Measurements from ENCODE around the gene FOXC1. TPM values are rescaled to one million over a fixed set of nuclear protein-coding genes. Genes with fewer than 3 reads are reported as not detected.
A peak's percentile ranks its signal among the peaks of the same experiment; 100 is the strongest.

FOXC1 gene
- total RNA-seq, 4 donors from 2014 or later: 7.1 to 39.2 (median 27.5) TPM

DNA sequence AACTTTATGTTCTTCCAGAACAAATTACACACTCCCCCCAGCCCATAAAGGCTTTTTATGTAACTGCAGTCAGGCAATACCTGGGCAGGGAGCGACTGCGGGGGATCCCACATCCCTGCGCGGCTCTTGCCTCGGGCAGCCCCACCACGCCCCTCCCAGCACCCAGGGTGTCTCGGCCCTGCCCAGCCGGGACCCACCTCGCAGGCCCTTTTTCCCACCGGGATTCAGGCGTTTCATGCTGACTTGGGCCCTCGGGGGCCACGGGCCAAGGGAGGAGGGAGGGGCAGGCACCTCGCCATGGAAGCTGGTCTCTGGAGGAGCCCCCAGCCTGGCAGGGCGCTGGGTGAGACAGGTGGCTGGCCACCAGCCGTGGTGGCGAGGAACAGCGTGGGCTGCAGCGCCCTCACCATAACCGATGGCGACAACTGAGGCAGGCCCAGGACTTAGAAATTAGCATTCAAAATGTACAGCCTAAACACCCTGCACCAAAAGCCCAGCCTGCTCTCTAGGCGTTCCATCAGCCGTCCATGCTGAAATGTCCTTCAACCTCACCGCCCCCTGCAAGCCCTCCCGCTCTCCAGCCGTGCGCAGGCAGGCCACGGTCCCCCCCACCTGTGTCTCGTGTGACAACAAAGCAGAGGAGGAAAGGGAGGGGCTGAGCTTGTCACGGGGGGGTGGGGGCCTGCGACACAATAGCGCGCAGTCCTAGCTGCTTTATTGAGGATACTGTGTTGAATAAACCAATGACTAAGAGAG is 15.1 kb upstream of the FOXC1 start:
- no peak overlapping the region for H3K4me3 ChIP-seq (ENCODE audit: low read depth, poor library complexity, severe bottlenecking)
- DNase-seq (ENCODE audit: low spot score in 2 of 2): peak in 1 of 2 donors; percentile 79
- intact Hi-C loops (cut with DNase I; ENCODE audit: low total_unique reads): no loop called here
- WGBS, 2 donors: 70 to 72% methylated on average over 30 to 31 of the region's 33 CpGs
- TF ChIP-seq, protein P1, sequence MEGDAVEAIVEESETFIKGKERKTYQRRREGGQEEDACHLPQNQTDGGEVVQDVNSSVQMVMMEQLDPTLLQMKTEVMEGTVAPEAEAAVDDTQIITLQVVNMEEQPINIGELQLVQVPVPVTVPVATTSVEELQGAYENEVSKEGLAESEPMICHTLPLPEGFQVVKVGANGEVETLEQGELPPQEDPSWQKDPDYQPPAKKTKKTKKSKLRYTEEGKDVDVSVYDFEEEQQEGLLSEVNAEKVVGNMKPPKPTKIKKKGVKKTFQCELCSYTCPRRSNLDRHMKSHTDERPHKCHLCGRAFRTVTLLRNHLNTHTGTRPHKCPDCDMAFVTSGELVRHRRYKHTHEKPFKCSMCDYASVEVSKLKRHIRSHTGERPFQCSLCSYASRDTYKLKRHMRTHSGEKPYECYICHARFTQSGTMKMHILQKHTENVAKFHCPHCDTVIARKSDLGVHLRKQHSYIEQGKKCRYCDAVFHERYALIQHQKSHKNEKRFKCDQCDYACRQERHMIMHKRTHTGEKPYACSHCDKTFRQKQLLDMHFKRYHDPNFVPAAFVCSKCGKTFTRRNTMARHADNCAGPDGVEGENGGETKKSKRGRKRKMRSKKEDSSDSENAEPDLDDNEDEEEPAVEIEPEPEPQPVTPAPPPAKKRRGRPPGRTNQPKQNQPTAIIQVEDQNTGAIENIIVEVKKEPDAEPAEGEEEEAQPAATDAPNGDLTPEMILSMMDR (IDR thresholded peaks at IDR 0.05): no peak
- no peak for TF ChIP-seq POLR2A (IDR thresholded peaks at IDR 0.05)

DNA sequence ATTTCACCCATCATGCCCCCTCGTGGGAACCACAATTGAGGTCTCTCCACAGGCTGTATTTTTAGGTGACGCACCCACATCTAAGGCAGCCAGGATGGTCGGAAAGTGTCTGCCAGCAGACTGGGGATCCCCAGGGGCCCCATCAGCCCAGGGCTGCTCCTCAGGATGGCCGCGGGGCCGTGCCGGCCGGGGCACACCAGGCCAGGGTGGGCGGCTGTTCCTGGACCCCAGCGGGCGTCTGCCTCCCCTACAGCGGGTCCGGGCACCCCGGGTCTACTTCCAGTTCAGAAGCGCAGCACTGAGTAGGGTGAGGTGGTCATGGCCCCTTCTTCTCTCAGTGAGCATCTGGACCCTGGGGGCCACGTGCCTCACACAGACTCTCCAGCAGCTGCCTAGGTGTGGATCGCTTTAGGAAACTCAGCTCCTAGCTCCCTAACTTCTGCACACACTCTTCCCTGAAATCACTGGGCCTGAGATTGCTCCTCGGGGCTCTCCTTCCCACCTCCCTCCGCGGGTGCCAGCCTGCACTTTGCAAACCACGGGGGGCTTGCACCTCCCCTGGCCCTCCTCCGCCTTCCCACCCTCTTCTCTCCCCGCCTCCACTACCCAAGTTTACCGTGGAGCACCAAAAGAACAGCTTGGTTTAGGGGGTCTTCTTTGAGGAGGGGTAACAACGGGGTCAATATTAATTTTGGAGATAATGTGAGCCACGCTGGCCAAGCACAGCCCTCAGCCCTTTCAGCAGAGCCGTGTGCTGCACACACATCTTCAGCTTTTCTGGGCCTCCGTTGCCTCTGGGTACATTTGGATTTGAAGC is 14.2 kb upstream of the FOXC1 start:
- WGBS, 2 donors: 70 to 71% methylated on average over 18 to 25 of the region's 28 CpGs
- H3K4me3 ChIP-seq (ENCODE audit: low read depth, poor library complexity, severe bottlenecking): no peak overlapping the region
- intact Hi-C loops (cut with DNase I; ENCODE audit: low total_unique reads): loop anchor here (2.0 kb wide), 1 partner anchor 601 kb away; no protein-coding TSS in a partner anchor
- TF ChIP-seq, protein P1 (IDR thresholded peaks at IDR 0.05): no peak
- no peak for TF ChIP-seq POLR2A (IDR thresholded peaks at IDR 0.05)
- no peak for DNase-seq (ENCODE audit: low spot score in 2 of 2)

DNA sequence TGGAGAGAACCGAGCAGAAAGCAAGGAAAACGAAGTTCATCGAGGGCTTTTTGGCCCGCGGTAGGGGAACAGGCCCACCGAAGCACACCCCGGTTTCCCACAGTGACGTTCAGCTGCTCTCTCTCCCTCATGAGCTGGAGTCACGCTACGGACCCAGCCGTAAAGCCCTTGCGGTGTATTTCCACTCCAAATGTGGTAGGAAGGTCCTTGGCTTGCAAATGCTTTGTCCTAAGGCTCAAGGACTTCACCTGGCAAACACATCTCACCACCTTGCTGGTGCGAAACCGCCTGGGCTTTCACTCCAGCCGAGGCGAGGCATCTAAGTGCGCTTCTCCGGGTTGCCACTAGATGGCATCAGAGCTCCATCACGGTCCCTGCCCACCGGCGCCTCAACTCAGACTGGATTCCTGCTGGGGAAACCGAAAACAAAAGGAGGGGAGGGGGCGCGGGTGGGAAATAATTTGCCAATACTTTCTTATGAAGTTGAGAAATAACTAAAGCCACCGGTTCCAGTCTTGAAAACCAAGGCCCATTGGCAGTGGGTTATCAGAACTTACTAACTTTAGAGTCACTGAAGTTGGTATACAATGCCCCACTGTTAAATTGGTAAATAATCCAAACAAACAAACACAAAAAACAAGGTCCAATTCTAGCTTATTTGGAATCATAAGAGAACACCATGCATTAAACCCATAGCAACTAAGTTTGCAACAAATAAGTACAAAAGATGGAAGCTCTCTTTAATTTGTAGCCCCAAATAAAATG is 13.4 kb upstream of the FOXC1 start:
- DNase-seq (ENCODE audit: low spot score in 2 of 2): no peak
- 14 to 17% methylated on average over 25 of the region's 25 CpGs for WGBS, 2 donors
- TF ChIP-seq POLR2A (IDR thresholded peaks at IDR 0.05): no peak
- TF ChIP-seq, protein P1 (IDR thresholded peaks at IDR 0.05): peak in 1 of 3 donors; percentile 67
- no peak overlapping the region for H3K4me3 ChIP-seq (ENCODE audit: low read depth, poor library complexity, severe bottlenecking)
- intact Hi-C loops (cut with DNase I; ENCODE audit: low total_unique reads): loop anchor here (2.0 kb wide), 1 partner anchor 601 kb away; no protein-coding TSS in a partner anchor

DNA sequence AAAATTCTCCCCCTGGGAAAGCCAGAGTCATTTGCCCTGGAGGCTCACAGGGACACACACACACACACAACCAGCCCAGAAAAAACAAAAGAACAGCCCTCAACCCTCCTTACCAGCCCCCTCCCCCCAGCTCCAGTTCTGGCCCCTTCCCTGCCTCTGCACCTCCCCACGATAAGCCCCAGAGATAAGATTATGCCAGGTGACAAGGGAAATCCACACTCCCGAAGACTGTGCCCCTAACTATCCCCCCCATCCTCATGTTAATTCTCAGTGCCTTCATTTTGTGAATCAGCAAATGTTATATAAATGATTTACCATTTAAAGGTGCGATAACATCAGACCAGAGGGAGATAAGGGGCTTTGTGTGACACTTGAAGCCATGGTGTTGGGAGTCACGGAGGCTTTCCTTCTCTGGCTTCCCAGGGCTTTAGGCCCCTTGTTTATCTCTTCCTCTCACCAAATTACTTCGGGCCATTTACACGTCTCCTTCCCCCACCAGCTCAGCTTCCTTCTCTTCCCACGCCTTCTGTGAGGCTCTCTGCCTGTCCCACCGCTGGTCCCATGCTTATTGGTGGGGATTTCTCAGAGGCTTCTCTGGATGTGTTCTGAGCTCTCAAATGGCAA is 12.5 kb upstream of the FOXC1 start:
- TF ChIP-seq, protein P1 (IDR thresholded peaks at IDR 0.05): no peak
- no peak for TF ChIP-seq POLR2A (IDR thresholded peaks at IDR 0.05)
- no peak for DNase-seq (ENCODE audit: low spot score in 2 of 2)
- no peak overlapping the region for H3K4me3 ChIP-seq (ENCODE audit: low read depth, poor library complexity, severe bottlenecking)
- intact Hi-C loops (cut with DNase I; ENCODE audit: low total_unique reads): loop anchor here (2.0 kb wide), 1 partner anchor 600 kb away; no protein-coding TSS in a partner anchor
- WGBS, 2 donors: 74 to 76% methylated on average over 8 of the region's 8 CpGs

DNA sequence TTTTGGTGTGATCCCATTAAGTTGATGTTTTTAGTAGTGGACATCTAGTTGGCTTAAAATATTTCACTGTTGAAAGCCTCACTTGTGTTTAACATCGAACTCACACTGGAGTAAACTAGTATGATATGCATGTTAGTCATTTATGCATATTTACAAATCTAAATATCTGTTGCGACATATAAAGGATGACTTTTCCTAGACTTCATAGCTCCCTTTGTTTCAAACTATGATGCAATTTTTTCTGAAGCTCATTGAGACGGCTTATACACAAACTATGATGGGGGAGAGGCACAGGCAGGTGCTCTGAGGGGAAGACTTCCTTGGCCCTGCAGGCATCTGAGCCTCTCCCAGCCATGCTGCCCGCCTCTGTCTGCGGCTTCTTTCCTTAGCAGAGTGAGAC is 11.8 kb upstream of the FOXC1 start:
- intact Hi-C loops (cut with DNase I; ENCODE audit: low total_unique reads): loop anchor here (2.0 kb wide), 1 partner anchor 599 kb away; no protein-coding TSS in a partner anchor
- no peak for DNase-seq (ENCODE audit: low spot score in 2 of 2)
- H3K4me3 ChIP-seq (ENCODE audit: low read depth, poor library complexity, severe bottlenecking): no peak overlapping the region
- no peak for TF ChIP-seq POLR2A (IDR thresholded peaks at IDR 0.05)
- TF ChIP-seq, protein P1 (IDR thresholded peaks at IDR 0.05): no peak
- WGBS, 2 donors: 63 to 73% methylated on average over 5 of the region's 5 CpGs
